IMR-90 (cell line): ENCODE data around the gene POR. TPM values are rescaled to one million over a fixed set of nuclear protein-coding genes. Genes with fewer than 3 reads are reported as not detected.
"Not testable (repeated sequence)": the region's sequence is repeated elsewhere in the genome, so short reads cannot be mapped to it uniquely, and the experiment has no call there.

Experiments
- ATAC-seq: fragments of 200-7000 bp; cut with Tn5 transposase; 2 replicates; pipeline ENCODE4 v1.9.1; 2020; ENCODE audit warnings: low read depth, mild to moderate bottlenecking, moderate library complexity
- BruUV-seq: library from RNA; stranded (reverse); fragments of 400-500 nt; replicated peaks from 2 replicates; lab custom pipeline; 2021; lab: Mats Ljungman, UMichigan
- CTCF ChIA-PET: fragments of 300-600 bp; formaldehyde crosslinking; extraction: SDS; loops from one replicate; lab custom pipeline; 2021; ENCODE audit warnings: antibody characterized with exemption; lab: Yijun Ruan, JAX
- POLR2A ChIA-PET: fragments of 300-600 bp; sonication (Branson Sonifier 250); formaldehyde crosslinking; loops from one replicate; lab custom pipeline; 2022; ENCODE audit warnings: antibody characterized with exemption; ENCODE audit not compliant: unreplicated experiment; lab: Charles Lee
- DNase-seq: peaks from one replicate; pipeline ENCODE4 v3.0.0; 2013
- H2AFZ ChIP-seq: replicated peaks from 2 replicates; pipeline ENCODE3; 2013; ENCODE audit warnings: low read length, mild to moderate bottlenecking; ENCODE audit not compliant: poor library complexity
- H2AK5ac ChIP-seq: 2 replicates; pipeline ENCODE4 v1.6.1; 2013; ENCODE audit warnings: low read depth, low read length, inconsistent platforms
- H2AK9ac ChIP-seq: replicated peaks from 2 replicates; pipeline ENCODE3; 2013; ENCODE audit warnings: mild to moderate bottlenecking, low read depth, low read length, moderate library complexity; ENCODE audit not compliant: poor library complexity
- H2BK120ac ChIP-seq: 2 replicates; pipeline ENCODE4 v1.6.1; 2013; ENCODE audit warnings: low read depth, low read length, inconsistent platforms
- H2BK15ac ChIP-seq: 3 replicates; pipeline ENCODE4 v1.6.1; 2013; ENCODE audit warnings: low read depth, low read length, inconsistent platforms
- H2BK20ac ChIP-seq: 2 replicates; pipeline ENCODE4 v1.6.1; 2013; ENCODE audit warnings: low read depth, mild to moderate bottlenecking, inconsistent platforms, low read length, moderate library complexity
- H2BK5ac ChIP-seq: 2 replicates; pipeline ENCODE4 v1.6.1; 2013; ENCODE audit warnings: mild to moderate bottlenecking, low read depth, low read length, inconsistent platforms; ENCODE audit not compliant: poor library complexity, severe bottlenecking
- H3K14ac ChIP-seq: replicated peaks from 2 replicates; pipeline ENCODE4 v1.6.1; 2013; ENCODE audit warnings: low read depth, low read length, inconsistent platforms
- H3K18ac ChIP-seq: 2 replicates; pipeline ENCODE4 v1.6.1; 2013; ENCODE audit warnings: low read depth, low read length, control low read depth
- H3K23ac ChIP-seq: 2 replicates; pipeline ENCODE4 v1.6.1; 2013; ENCODE audit warnings: low read depth, low read length, inconsistent platforms
- H3K27ac ChIP-seq: 2 replicates; pipeline ENCODE4 v1.5.1; 2013; ENCODE audit warnings: mild to moderate bottlenecking, control low read depth, low read length; ENCODE audit not compliant: insufficient read depth
- H3K27me3 ChIP-seq: 2 replicates; pipeline ENCODE4 v1.6.1; 2013; ENCODE audit warnings: low read length; ENCODE audit not compliant: control insufficient read depth, insufficient read depth
- H3K36me3 ChIP-seq: 2 replicates; pipeline ENCODE4 v1.6.1; 2013; ENCODE audit warnings: low read length, mixed read lengths; ENCODE audit not compliant: control insufficient read depth, insufficient read depth
- H3K4ac ChIP-seq: 2 replicates; pipeline ENCODE4 v1.6.1; 2013; ENCODE audit warnings: low read depth, low read length, inconsistent platforms
- H3K4me1 ChIP-seq: 2 replicates; pipeline ENCODE4 v1.6.1; 2013; ENCODE audit warnings: low read length, mixed read lengths; ENCODE audit not compliant: control insufficient read depth, insufficient read depth
- H3K4me2 ChIP-seq: 2 replicates; pipeline ENCODE4 v1.6.1; 2013; ENCODE audit warnings: low read depth, mild to moderate bottlenecking, control low read depth, low read length, moderate library complexity
- H3K4me3 ChIP-seq: 2 replicates; pipeline ENCODE4 v1.5.1; 2013; ENCODE audit warnings: low read depth, mild to moderate bottlenecking, control low read depth, low read length, moderate library complexity; ENCODE audit not compliant: insufficient read depth
- H3K56ac ChIP-seq: 2 replicates; pipeline ENCODE4 v1.6.1; 2013; ENCODE audit warnings: low read length, inconsistent platforms; ENCODE audit not compliant: insufficient read depth; ENCODE audit errors: extremely low read depth
- H3K79me1 ChIP-seq, 2 experiments: 2 replicates each; pipeline ENCODE4 v1.6.1; 2013; ENCODE audit warnings: low read length in 2 of 2, inconsistent platforms in 1 of 2, low read depth in 1 of 2
- H3K9ac ChIP-seq: 2 replicates; pipeline ENCODE4 v1.6.1; 2013; ENCODE audit warnings: low read depth, low read length, control low read depth
- H3K9me1 ChIP-seq: 2 replicates; pipeline ENCODE4 v1.6.1; 2013; ENCODE audit warnings: low read length, inconsistent platforms; ENCODE audit not compliant: insufficient read depth
- H3K9me3 ChIP-seq: 2 replicates; pipeline ENCODE4 v1.6.1; 2013; ENCODE audit warnings: low read length; ENCODE audit not compliant: control insufficient read depth, insufficient read depth
- H4K20me1 ChIP-seq: 2 replicates; pipeline ENCODE4 v1.6.1; 2013; ENCODE audit warnings: low read length, inconsistent platforms; ENCODE audit not compliant: insufficient read depth
- H4K5ac ChIP-seq: 2 replicates; pipeline ENCODE4 v1.6.1; 2013; ENCODE audit warnings: mild to moderate bottlenecking, low read depth, low read length, control low read depth
- H4K8ac ChIP-seq, 2 experiments: 2 replicates each; pipeline ENCODE4 v1.6.1; 2013; ENCODE audit warnings: low read depth in 2 of 2, low read length in 2 of 2, control low read depth in 1 of 2, inconsistent platforms in 1 of 2
- H4K91ac ChIP-seq: 2 replicates; pipeline ENCODE4 v1.6.1; 2013; ENCODE audit warnings: low read depth, low read length, inconsistent platforms; ENCODE audit not compliant: insufficient read depth
- ELK1 ChIP-seq: fragments of 150-350 bp; IDR thresholded peaks from 2 replicates; pipeline ENCODE4 v1.6.1; 2016; ENCODE audit warnings: low read depth, mild to moderate bottlenecking, low read length, moderate library complexity, borderline replicate concordance
- FOS ChIP-seq: fragments of 150-350 bp; IDR thresholded peaks from 2 replicates; pipeline ENCODE4 v1.6.1; 2016; ENCODE audit warnings: low read depth, low read length
- MXI1 ChIP-seq: IDR thresholded peaks from 2 replicates; pipeline ENCODE4 v1.6.1; 2012; ENCODE audit warnings: low read depth, mild to moderate bottlenecking, low read length, moderate library complexity, borderline replicate concordance
- RCOR1 ChIP-seq: IDR thresholded peaks from 2 replicates; pipeline ENCODE4 v1.6.1; 2012; ENCODE audit warnings: mild to moderate bottlenecking, low read length, improper control_type of control experiment; ENCODE audit not compliant: insufficient replicate concordance
- SMC3 ChIP-seq: fragments of 150-350 bp; IDR thresholded peaks from 2 replicates; pipeline ENCODE4 v1.6.1; 2016; ENCODE audit warnings: low read depth, mild to moderate bottlenecking, antibody characterized with exemption, low read length, moderate library complexity
- WGBS, 2 experiments: methylation state at CpG; one replicate each; pipeline versions ENCODE4 v1.1.5 to v1.1.7; 2013; ENCODE audit warnings: missing lambda C conversion rate in 2 of 2; ENCODE audit not compliant: insufficient read length in 1 of 2; ENCODE audit errors: extremely low coverage in 2 of 2; 5-methylcytosine and 5-hydroxymethylcytosine counted together
- dilution Hi-C: fragments of 300-500 bp; cut with HindIII; formaldehyde crosslinking; loops from one replicate; pipeline ENCODE4 v1.14.3; 2018; ENCODE audit warnings: low sequenced_read_pairs; ENCODE audit not compliant: unreplicated experiment
- in situ Hi-C: fragments of 300-500 bp; cut with MboI; formaldehyde crosslinking; loops from 3 replicates; pipeline ENCODE4 v1.14.3; 2019; ENCODE audit warnings: low sequenced_read_pairs, inconsistent platforms, mixed read lengths
- intact Hi-C: fragments of 100-400 bp; cut with micrococcal nuclease; formaldehyde crosslinking; loops from 2 replicates; pipeline ENCODE4 v1.10.0; 2022
- polyA plus RNA-seq, 3 experiments: library from polyadenylated mRNA; depleted of rRNA; stranded (reverse); fragments of >200 nt; gene quantifications; 2 replicates each; pipeline ENCODE4 v1.2.3, GENCODE V29; 2012; ENCODE audit warnings: low replicate concordance in 1 of 3
- total RNA-seq: library from RNA; depleted of rRNA; stranded (reverse); fragments of >200 nt; gene quantifications from 2 replicates; pipeline ENCODE4 v1.2.3, GENCODE V29; 2012

Gene POR
- total and polyA plus RNA-seq, 2 of the 4 experiments (the other 2 are of a cell fraction): 25.5 to 42.2 TPM

- no TSS peak for BruUV-seq
- in situ Hi-C loops (no loop called here), intact Hi-C loops (no loop called here), dilution Hi-C loops (no loop called here)
- H3K23ac ChIP-seq: no peak overlapping the region
- H3K14ac ChIP-seq: no peak overlapping the region
- no peak overlapping the region for H3K56ac ChIP-seq
- TF ChIP-seq ELK1 (no peak), SMC3 (no peak), MXI1 (no peak), RCOR1 (no peak), FOS (no peak)
- H4K91ac ChIP-seq: no peak overlapping the region
- no peak overlapping the region for H2BK20ac ChIP-seq
- no peaks in the 10 kb centered on the region for H3K9me3 ChIP-seq
- no peak overlapping the region for H3K9ac ChIP-seq
- no peak overlapping the region for H3K27ac ChIP-seq
- 96% methylated on average over 5 of the region's 10 CpGs; no CpG with 5 or more reads in 1 of the 2 experiments for WGBS, 2 experiments
- H2AK9ac ChIP-seq: no peak overlapping the region
- POLR2A ChIA-PET: no interaction called here
- 0 out of 2 replicates have a peak, but pooled peaks cover 3% of the 10 kb centered on the region for H4K20me1 ChIP-seq
- ATAC-seq (no peak), DNase-seq (no peak)
- CTCF ChIA-PET: no interaction called here
- H3K4ac ChIP-seq: no peak overlapping the region
- no peak overlapping the region for H2BK5ac ChIP-seq
- H2BK120ac ChIP-seq: no peak overlapping the region
- no peak overlapping the region for H3K18ac ChIP-seq
- no peak overlapping the region for H3K4me2 ChIP-seq
- no peak overlapping the region for H4K5ac ChIP-seq
- H3K9me1 ChIP-seq: peaks cover 4% of the 10 kb centered on the region; the same call in 1 of the 2 replicates
- no peaks in the 10 kb centered on the region for H3K4me1 ChIP-seq
- H3K27me3 ChIP-seq: no peaks in the 10 kb centered on the region
- no peak overlapping the region for H2BK15ac ChIP-seq
- no peak overlapping the region for H4K8ac ChIP-seq
- H2AFZ ChIP-seq: no peak overlapping the region
- no peak overlapping the region for H3K4me3 ChIP-seq
- peaks cover 30% of the 10 kb centered on the region for H3K36me3 ChIP-seq
- H2AK5ac ChIP-seq: no peak overlapping the region
- H3K79me1 ChIP-seq: peaks cover 0 to 3% of the 10 kb centered on the region in 2 experiments; a peak in 1 of 4 replicates
Observed at GRCh38 chr7:76003351-76003750, 88.4 kb downstream of the POR start.

GRCh38 chr7:76005004-76005403 is 90.0 kb downstream of the POR start:
- H4K8ac ChIP-seq, H3K4me3 ChIP-seq: not testable (repeated sequence)

More at GRCh38 chr7:76005004-76005403, 90.0 kb downstream of the POR start:
- H3K27ac ChIP-seq, H3K56ac ChIP-seq, H2AFZ ChIP-seq, H2BK120ac ChIP-seq, DNase-seq, H4K20me1 ChIP-seq, ATAC-seq, H3K18ac ChIP-seq, H2BK5ac ChIP-seq, H3K9ac ChIP-seq, POLR2A ChIA-PET, H2BK15ac ChIP-seq, H2BK20ac ChIP-seq, intact Hi-C loops, BruUV-seq, H4K5ac ChIP-seq, H3K4me1 ChIP-seq, H3K23ac ChIP-seq, H3K9me1 ChIP-seq, H2AK5ac ChIP-seq, H4K91ac ChIP-seq, H3K9me3 ChIP-seq, H3K14ac ChIP-seq, H3K4me2 ChIP-seq, H3K4ac ChIP-seq, in situ Hi-C loops, H3K27me3 ChIP-seq, H2AK9ac ChIP-seq, dilution Hi-C loops: not testable (repeated sequence)
- Histone ChIP-seq H3K36me3 (peaks cover 30% of the 10 kb centered on the region), H3K79me1 (peaks cover 0 to 12% of the 10 kb centered on the region in 2 experiments; a peak in 2 of 4 replicates)
- WGBS, 2 experiments: no CpG with 5 or more reads among the region's 4 CpGs
- CTCF ChIA-PET: interaction anchor here (0.5 kb wide), 1 partner anchor 133 kb away, joined by 3 read pairs; no protein-coding TSS in a partner anchor
